NT2/D1 (cell line): Measurements from ENCODE around the gene HSD17B1.

Source experiments
- SUZ12 ChIP-seq: IDR thresholded peaks from 2 replicates; pipeline ENCODE4 v1.6.1; 2011; ENCODE audit not compliant: insufficient read length, insufficient read depth; ENCODE audit errors: extremely low read depth
- YY1 ChIP-seq: IDR thresholded peaks from 2 replicates; pipeline ENCODE4 v1.6.1; 2011; ENCODE audit not compliant: insufficient read length, insufficient read depth
- ZNF274 ChIP-seq: IDR thresholded peaks from 2 replicates; pipeline ENCODE4 v1.6.1; 2011; ENCODE audit warnings: mild to moderate bottlenecking, low read depth, low read length

GRCh38 chr17:42508426-42509165 lies 44.1 kb upstream of the HSD17B1 start:
- TF ChIP-seq ZNF274 (no peak), YY1 (no peak), SUZ12 (no peak)
